RPMI7951 (cell line): ENCODE results near the gene EMC8. TPM values are rescaled to one million over a fixed set of nuclear protein-coding genes. Genes with fewer than 3 reads are reported as not detected.
"Not testable (repeated sequence)": the region's sequence is repeated elsewhere in the genome, so short reads cannot be mapped to it uniquely, and the experiment has no call there.

Experiments
- DNase-seq: peaks from one replicate; pipeline ENCODE4 v3.0.0-alpha.2; 2012; ENCODE audit warnings: low read depth
- total RNA-seq: library from RNA; depleted of rRNA; stranded (reverse); fragments of >200 nt; shearing (Covaris generic); gene quantifications from 2 replicates; pipeline ENCODE4 v1.2.3, GENCODE V29; 2014

The EMC8 gene
- total RNA-seq, 1 experiment from 2014 or later, result 51.4 TPM

DNA sequence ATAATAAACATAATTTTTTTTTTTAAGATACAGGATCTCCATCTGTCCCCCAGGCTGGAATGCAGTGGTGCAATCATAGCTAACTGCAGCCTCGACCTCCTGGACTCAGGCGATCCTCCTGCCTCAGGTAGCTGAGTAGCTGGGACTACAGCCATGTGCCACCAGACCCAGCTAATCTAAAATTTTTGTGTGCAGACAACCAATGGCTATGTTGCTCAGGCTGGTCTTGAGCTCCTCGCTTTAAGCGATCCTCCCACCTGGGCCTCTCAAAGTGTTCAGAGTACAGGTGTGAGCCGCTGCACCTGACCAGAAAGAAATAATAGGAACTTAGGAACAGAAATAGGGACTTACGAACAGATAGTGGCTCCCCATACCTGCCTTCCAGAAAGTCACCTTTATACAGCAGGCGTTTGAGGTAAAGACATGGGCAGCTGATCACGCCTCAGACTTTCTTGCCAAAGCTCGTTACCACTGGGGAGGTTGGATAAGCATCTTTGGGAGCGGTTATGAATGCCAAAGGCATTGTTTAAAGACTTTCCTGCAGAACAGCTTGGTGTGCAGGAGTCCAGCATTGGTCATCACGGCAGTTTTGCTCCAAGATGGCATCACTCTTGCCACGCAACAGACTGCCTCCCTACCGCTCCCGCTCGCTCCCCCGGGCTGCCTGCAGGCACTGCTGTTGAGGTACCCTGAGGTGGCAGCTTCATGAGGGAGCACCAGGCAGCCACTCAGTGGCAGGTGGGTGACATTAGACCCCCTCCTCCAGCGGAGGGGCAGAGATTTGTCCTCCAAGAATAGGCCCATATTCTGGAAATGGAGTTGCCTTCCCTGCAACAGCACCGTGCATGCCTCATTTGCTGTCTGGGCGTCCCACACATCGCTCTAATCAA is 13.7 kb upstream of the EMC8 start:
- DNase-seq, result no peak

DNA sequence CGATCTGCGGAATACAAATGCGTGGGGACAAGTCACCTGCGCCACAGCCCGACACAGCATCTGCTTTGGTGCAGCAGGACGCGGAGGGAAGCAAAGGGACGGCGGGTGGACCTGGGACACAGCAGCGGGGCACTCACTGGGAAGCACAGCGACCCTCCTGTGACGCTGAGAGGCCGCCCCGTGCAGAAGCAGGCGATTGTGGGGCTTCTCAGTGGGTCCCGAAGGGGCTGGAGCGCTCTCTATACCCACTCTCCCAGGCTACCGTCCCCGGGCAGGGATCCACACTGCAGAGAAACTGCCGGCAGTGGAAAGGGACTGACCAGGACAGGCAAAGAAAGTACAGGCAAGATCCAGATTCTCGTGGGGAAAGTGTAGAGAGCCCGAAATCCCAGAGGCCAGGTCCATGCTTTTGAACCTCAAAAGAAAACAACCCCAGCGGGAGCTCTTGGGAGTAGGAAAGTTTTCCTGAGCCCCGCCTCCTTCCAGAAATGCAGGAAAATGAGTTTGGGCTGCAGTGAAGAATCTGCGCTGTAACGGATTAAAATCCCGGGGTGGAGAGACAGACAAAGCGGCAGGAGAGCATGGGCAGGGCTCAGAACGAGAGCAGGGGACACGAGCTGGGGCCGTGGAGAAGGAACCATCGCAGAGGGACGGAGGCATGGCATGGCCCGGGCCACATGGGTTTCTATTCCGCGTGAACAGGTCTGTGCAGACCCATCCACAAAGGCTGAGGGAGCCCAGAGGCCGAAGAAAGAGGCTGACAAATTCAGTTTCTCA is 12.9 kb upstream of the EMC8 start:
- DNase-seq, result no peak

DNA sequence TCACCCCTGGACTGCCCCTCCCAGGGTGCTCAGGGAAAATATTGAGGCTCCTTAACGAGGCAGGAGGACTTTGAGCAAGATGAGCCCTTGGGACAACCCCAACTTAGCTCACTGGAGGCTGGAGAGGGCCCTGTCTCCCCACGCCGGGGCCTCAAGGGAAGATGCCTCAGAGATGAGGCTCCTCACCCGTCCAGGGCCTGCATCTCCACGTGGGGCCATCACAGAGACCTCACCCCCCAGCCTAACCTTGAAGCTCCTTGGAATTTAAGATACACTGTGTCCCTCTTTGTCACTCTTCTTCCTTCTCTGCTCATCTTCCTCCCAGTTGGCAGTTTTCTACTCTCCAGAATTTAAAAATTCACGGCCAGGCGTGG is 11.4 kb upstream of the EMC8 start:
- no peak for DNase-seq

DNA sequence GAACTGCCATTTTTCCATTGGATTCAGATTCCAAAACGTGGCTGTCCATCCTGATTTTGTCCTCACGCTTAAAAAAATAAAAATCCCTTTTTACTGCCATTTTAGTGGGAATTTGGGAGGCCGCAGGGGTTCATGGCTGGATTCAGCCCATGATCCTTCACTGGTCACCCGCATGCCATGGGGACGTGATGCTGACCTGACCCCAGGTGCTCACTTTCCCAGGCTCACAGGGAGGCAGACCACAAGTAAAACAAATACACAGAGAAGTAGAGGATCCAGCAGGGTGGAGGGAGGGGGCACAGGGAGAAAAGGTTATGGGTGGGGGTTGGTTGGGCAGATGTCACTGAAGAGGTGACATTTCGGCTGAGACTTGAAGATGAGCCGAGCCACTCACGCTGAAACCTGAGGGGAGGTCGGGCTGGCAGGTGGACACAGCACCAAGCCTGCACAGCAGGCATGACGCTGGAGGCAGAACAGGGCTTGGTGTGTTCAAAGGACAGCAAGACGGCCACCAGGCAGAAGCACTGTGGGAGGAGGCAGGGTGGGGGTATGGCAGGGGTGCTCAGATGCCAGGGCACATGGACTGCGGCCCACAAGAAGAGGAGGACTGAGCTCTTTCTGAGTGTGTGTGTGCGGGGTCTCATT is 10.9 kb upstream of the EMC8 start:
- no peak for DNase-seq

DNA sequence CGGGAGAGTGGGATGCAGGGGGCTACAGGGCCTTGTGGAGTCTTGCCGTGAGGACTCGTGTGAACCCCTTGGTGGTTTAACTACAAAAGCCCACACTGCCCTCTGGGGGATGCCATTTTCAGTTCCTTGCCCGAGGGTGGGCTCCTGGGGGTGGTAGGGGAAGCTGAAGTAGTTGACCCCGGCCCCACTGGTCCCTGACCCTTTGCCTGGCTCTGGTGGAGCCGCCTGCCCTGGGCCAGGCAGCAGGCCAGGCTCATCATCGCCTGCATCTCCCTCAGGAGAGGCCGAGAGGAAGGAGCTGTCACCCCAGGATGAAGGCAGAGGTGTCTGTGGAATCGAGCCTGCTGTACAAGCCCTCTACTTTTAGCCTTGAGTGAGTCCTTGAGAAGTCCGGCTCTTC is 10.3 kb upstream of the EMC8 start:
- no peak for DNase-seq

DNA sequence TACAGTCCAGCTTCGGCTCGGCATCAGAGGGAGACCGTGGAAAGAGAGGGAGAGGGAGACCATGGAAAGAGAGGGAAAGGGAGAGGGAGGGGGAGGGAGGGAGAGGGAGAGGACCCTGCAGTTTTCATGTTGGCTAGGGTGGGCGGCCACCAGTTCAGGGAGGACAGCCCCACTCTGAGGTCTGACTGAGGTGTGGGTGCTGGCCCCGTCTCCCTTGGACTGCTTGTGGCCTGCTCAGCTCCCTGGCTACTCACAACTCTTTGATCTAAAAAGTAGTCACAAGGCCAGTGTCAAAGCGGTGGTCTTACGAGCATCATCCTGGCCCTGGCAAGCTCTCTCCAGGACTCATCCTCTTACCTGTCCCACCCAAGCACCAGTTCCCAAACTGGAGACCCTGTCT is 9.6 kb upstream of the EMC8 start:
- DNase-seq, result no peak

DNA sequence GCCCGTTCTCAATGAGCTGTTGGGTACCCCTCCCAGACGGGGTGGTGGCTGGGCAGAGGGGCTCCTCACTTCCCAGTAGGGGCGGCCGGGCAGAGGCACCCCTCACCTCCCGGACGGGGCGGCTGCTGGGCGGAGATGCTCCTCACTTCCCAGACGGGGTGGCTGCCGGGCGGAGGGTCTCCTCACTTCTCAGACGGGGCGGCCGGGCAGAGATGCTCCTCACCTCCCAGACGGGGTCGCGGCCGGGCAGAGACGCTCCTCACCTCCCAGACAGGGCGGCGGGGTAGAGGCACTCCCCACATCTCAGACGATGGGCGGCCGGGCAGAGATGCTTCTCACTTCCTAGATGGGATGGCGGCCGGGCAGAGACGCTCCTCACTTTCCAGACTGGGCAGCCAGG is 8.8 kb upstream of the EMC8 start:
- DNase-seq, result not testable (repeated sequence)

DNA sequence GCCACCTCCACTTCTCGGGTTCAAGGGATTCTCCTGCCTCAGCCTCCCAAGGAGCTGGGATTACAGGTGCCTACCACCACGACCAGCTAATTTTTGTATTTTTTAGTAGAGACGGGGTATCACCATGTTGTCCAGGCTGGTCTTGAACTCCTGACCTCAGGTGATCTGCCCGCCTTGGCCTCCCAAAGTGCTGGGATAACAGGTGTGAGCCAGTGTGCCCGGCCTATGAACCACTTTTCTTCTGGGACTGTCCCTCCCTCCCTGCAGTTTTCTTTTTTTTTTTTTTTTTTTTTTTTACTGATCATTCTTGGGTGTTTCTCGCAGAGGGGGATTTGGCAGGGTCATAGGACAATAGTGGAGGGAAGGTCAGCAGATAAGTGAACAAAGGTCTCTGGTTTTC is 8.0 kb upstream of the EMC8 start:
- DNase-seq, result not testable (repeated sequence)

DNA sequence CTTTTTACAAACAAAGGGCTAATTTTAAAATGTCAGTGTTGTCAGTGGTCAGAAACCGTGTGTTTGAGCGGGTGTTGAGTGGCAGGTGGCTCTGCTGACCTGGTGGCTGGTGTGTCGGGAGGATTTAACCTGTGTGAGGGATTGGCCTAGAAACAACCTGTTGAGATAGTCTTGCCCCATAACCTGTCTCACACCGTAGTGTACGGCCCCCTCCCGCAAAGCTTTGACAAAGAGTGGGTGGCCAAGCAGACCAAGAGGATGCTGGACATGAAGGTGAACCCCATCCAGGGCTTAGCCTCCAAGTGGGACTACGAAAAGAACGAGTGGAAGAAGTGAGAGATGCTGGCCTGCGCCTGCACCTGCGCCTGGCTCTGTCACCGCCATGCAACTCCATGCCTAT is 7.2 kb upstream of the EMC8 start:
- no peak for DNase-seq

DNA sequence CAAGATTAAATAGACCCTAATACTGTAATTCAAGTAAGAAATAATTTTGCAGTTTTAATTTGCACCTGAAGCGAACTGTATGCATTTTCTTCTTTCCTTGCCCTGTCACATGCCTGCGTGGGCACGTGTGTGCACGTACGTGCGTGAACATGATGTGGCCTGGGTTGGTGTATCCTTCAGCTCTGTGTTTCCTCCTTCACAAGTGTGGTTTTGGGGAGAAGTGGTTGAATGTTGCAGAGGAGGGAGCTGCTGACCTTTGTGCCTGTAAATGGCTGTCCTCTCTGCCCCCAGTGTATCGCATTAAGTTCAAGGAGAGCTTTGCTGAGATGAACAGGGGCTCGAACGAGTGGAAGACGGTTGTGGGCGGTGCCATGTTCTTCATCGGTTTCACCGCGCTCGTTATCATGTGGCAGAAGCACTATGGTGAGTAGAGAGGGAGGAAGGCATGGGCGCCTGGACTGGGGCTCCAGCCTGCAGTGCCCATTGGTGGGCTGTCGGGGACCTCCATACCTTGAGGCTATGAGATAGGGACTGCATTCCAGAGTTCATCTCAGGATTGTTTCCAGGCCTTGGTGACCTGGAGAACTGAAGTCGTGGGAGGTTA is 6.2 kb upstream of the EMC8 start:
- no peak for DNase-seq

DNA sequence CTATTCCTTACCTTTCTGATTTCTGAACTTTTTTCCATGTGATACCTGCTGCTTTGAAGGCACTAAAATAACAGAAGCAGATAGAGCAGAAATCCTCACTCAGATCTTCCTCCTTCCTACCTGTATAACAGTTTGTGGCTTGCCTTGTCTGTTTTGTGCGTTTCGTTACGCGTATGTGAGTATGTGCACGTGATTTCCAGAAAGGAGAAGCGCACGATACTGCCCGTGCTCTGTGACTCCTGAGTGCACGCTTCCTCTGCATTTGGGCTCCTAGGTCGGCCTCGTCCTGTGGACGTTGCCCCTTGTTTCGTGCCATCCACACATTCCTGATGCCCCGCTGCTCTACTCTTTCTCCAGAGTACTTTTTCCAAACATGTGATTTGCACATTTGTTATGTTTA is 4.2 kb upstream of the EMC8 start:
- DNase-seq, result no peak

DNA sequence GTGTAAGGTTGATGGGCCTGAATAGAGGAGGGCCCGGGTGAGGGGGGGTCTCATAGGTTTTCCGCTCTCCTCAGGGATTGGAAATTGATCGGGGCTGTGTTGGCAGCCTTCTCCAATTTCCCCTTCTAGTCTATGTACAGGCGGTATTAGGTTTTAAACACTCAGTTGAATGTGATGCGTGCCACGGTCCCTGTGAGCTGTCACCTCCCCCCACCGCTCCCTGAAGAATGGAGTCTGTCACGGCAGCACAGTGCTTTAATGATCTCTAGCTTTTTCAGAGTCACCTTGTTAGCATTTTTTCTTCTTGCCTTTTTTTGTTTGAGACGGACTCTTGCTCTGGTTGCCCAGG is 951 bp upstream of the EMC8 start:
- peak; percentile 41 for DNase-seq

DNA sequence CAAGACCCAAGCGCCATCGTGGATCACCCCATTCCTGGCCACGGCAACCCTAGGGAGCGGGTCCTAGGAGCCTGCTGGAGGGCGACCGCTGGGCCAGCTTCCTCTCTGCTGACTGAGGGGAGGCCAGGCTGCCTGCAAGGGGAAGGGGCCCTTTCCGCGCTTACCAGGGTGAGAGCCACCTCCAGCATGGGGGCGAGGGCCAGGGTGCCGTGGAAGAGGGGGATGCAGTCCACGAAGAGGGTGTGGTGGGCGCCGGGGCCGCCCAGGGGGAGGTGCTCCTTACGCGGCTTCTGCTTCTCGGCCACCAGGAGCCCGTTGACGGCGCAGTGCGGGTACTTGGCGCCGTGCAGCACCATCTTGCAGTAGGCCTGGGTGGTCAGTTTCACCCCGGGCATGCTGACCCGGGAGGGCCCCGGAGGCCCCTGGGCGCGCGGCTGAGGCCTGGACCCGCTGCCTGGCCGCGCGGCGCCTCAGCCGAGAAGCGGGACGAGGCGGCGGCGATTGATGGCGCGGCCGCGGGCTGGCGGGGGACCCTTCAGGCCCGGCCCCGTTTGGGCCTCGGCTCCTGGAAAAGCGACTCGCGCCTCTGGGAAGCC is 345 bp downstream of the EMC8 start:
- peak; percentile 34 for DNase-seq

DNA sequence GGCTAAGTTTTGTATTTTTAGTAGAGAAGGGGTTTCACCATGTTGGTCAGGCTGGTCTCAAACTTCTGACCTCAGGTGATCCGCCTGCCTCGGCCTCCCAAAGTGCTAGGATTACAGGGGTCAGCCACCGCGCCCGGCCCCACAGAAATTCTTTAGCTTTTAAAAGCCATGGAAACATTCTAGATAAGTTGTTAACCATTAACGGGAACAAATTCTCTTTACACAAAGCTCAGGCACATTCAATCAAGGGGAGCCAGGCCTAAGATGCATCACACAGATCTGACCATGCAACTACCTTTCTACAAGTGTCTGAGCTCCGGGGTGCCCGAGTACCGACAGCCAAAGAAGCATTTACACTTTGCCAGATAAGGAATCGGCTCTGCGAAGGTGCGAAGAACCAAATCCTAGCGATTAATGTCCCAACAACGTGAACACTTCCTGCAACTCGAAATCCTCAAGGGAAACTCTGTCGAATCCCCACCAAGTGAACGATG is 1.0 kb downstream of the EMC8 start:
- DNase-seq, result no peak

DNA sequence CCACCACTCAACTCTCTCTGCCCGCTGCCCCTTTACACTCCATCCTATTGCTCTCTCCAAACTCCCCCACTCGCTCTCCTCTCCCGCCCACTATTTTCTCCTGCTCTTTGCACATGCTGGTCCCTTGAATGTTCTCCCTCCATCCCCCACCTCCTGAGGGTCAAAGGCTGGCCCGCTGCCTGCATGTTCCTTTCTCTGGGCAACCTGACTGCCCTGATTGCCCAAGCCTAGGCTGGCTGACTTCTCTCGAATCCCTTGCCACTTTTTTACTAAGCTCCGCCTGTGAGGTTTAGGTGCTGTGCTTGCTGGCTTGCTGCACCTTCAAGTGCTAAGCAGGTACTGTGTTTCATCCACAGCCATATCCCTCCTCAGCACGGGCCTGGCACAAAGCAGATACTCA is 2.7 kb downstream of the EMC8 start:
- no peak for DNase-seq

DNA sequence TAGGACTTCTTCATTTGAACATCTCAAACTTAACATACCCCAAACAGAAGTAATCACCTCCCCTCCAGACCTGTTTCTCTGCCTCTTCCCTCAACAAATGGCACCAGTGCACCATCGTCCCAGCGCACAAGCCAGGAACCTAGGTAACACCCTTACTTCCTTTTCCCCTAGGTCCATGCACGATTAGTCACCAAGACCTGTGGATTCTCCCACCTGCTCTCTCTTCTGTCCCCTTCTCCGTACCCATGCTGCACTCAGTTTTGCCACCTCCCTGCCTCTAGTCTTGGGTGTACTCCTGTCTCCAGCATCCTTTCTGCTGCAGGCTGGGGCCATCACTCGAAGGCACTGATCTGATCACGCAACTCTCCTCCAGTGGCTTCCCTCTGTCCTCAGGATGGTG is 3.2 kb downstream of the EMC8 start:
- DNase-seq, result no peak

DNA sequence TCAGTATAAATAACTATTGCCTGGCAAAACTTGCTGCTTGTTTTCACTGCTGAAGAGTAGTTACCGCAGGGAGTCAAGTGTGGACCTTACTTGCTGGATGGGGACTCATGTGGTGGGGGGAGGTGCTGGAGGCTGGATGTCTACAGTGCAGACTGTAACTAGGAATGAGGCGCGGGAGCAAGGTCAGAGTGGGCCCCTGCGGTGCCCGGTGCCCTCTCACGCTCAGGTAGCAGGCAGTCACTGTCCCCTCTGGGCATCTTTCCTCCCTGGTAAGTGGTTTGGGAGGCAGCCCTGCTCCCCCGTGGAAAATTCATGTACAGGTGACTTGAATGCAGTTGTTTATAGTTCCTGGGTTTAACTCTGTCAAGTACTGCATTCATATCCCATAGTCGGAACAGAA is 4.6 kb downstream of the EMC8 start:
- DNase-seq, result no peak

DNA sequence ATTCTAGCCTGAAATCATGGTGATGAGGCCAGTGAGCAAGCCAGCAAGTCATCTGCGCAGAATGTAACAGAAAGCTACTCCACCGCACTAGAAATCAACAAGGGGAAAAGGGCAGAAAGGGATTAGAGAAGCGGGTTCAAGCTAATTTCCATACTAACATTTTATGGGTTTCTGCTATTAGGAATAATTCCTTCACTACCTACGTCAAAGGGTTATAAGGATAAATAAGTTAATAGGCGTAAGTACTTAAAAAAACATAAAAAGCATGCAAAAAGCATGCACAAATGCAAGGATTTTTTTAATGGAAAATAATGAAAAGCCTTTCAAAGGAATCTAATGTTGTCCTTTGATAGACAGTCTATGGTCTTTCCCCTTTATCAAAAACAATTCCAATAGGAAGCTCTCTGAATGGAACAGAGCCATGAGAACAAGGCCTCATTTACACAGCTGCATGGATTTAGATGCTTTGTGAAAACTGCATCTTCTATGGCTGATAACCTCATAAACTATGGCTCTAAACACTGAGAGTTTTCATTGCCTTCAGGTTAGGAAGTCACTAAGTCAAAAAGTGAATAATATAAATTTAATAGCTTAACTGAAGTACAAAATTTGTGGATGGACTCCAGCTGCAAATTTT is 5.6 kb downstream of the EMC8 start:
- no peak for DNase-seq

DNA sequence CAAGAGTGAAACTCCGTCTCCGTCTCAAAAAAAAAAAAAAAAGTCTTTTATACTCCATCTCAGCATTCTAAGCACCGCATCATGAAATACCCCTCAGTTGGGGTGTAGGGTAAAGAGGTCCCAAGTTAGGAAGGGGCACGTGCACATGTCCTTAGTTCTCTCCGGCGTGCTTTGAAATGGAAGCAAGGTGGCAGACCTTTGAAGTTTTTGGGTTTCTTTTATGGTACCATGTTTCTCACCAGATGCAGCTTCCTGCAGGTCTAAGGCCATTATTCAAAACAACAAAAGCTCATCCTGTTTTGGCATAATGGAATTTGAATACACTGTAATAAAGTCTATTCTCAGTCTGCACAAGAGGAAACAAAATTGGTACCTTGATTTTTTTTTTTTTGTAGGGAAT is 9.6 kb downstream of the EMC8 start:
- DNase-seq, result no peak

DNA sequence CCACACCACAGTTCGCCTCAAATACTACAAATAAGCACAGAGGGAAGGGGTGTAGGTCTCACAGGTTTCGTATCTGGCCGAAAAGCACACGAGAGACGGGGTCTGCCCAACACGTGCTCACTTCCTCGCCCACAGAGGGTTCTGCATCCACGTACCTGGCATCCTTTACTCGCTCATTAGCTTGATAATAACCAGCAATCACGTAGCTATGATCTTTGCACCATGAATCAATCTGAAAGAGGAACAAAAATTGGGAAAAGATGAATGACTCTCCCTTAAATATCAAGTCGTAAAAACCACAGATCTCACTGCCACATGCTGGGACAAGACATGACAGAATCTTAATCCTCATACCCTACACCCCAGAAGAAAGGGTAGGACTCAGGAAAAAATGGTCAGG is 10.5 kb downstream of the EMC8 start:
- DNase-seq, result no peak

DNA sequence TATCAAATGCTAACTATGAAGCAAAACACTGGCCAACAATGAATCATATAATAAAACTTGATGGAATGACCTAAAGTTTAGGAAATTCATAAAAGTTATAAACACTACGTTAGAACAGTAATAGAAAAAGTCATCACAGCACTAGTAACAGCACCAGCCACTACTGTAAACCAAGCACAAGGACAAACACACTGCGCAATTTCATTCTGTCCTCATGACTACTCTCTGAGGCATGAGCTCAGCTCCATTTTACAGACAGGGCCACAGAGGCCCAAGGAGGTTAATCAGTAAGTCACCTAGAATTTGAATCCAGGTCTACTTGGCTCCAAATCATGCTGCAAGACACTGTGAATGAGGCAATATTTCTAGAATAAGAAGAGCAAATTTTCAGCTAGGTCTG is 13.4 kb downstream of the EMC8 start:
- DNase-seq, result no peak
